GM23338 (cell line): ENCODE results near the gene SLC35B1.

ENCODE experiments used
- CREB1 ChIP-seq: fragments of 250-450 bp; sonication (Bioruptor Pico); IDR thresholded peaks from 2 replicates; pipeline ENCODE4 v1.5.0; 2020; ENCODE audit warnings: low read depth, mild to moderate bottlenecking, moderate library complexity
- EZH2 ChIP-seq: fragments of 200-600 bp; sonication (generic); IDR thresholded peaks from one replicate; pipeline ENCODE4 v1.8.0; 2017; ENCODE audit warnings: antibody characterized with exemption, mild to moderate bottlenecking, low read depth; ENCODE audit not compliant: unreplicated experiment
- EZH2phosphoT487 ChIP-seq: fragments of 200-600 bp; sonication (generic); IDR thresholded peaks from one replicate; pipeline ENCODE4 v1.8.1; 2018; ENCODE audit warnings: antibody characterized with exemption; ENCODE audit not compliant: unreplicated experiment
- JUNB ChIP-seq: IDR thresholded peaks from one replicate; pipeline ENCODE4 v1.6.1; 2016; ENCODE audit warnings: antibody characterized with exemption; ENCODE audit not compliant: unreplicated experiment
- NANOG ChIP-seq: IDR thresholded peaks from 2 replicates; pipeline ENCODE4 v1.6.1; 2016; ENCODE audit warnings: antibody characterized with exemption, borderline replicate concordance
- POLR2AphosphoS5 ChIP-seq: IDR thresholded peaks from 2 replicates; pipeline ENCODE4 v1.6.1; 2016; ENCODE audit warnings: antibody characterized with exemption, low read depth
- TF ChIP-seq, protein P1 (sequence below), 2 experiments: fragments of 200-600 bp in 1 of 2; sonication (generic) in 1 of 2; conservative IDR thresholded peaks; 2 replicates each; pipeline versions ENCODE4 v1.5.1 to v1.6.1; 2016 to 2017; ENCODE audit warnings: antibody characterized with exemption in 2 of 2, low read depth in 2 of 2, mild to moderate bottlenecking in 2 of 2, moderate library complexity in 1 of 2
- TF ChIP-seq, protein P2 (sequence below): IDR thresholded peaks from 2 replicates; pipeline ENCODE4 v1.6.1; 2016; ENCODE audit warnings: antibody characterized with exemption
- TF ChIP-seq, protein P3 (sequence below): IDR thresholded peaks from one replicate; pipeline ENCODE4 v1.6.1; 2018; ENCODE audit warnings: antibody characterized with exemption; ENCODE audit not compliant: unreplicated experiment

DNA sequence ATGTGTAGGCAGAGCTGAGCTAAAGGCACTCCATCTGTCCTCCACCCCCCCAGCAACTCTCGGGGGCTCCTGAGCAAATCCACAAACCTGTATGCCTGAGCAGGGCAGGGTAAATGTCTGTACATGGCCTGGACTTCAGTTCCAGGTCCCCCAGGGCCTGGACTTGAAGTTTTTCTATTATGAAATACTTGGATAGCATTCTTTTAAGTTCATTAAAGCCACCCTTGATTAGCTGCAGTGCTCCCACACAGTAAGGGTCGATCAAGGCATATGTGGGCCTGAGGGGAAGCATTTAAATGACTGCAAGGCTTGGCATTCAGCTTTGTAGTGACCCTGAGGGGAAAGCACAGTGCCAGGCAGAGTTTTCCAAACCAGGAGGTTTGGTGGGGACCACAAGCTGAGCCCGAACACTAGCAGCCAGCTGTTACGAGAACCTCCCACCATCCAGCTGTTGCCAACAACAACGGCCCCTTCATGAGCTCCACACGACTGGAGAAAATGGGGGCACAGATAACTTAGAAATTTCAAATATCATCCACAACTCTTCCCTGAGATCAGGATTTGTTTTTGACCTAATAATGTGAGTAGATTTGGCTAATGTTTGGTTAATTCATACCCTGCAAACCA lies 49.5 kb upstream of the SLC35B1 start:
- TF ChIP-seq, protein P1, sequence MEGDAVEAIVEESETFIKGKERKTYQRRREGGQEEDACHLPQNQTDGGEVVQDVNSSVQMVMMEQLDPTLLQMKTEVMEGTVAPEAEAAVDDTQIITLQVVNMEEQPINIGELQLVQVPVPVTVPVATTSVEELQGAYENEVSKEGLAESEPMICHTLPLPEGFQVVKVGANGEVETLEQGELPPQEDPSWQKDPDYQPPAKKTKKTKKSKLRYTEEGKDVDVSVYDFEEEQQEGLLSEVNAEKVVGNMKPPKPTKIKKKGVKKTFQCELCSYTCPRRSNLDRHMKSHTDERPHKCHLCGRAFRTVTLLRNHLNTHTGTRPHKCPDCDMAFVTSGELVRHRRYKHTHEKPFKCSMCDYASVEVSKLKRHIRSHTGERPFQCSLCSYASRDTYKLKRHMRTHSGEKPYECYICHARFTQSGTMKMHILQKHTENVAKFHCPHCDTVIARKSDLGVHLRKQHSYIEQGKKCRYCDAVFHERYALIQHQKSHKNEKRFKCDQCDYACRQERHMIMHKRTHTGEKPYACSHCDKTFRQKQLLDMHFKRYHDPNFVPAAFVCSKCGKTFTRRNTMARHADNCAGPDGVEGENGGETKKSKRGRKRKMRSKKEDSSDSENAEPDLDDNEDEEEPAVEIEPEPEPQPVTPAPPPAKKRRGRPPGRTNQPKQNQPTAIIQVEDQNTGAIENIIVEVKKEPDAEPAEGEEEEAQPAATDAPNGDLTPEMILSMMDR (conservative IDR thresholded peaks at IDR 0.05; ENCODE audit: low read depth in 2 of 2) = no peak
- no peak for TF ChIP-seq POLR2AphosphoS5
- no peak for TF ChIP-seq EZH2
- no peak for TF ChIP-seq EZH2phosphoT487
- no peak for TF ChIP-seq NANOG
- TF ChIP-seq JUNB = no peak
- TF ChIP-seq, protein P2, sequence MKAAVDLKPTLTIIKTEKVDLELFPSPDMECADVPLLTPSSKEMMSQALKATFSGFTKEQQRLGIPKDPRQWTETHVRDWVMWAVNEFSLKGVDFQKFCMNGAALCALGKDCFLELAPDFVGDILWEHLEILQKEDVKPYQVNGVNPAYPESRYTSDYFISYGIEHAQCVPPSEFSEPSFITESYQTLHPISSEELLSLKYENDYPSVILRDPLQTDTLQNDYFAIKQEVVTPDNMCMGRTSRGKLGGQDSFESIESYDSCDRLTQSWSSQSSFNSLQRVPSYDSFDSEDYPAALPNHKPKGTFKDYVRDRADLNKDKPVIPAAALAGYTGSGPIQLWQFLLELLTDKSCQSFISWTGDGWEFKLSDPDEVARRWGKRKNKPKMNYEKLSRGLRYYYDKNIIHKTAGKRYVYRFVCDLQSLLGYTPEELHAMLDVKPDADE = no peak
- TF ChIP-seq, protein P3, sequence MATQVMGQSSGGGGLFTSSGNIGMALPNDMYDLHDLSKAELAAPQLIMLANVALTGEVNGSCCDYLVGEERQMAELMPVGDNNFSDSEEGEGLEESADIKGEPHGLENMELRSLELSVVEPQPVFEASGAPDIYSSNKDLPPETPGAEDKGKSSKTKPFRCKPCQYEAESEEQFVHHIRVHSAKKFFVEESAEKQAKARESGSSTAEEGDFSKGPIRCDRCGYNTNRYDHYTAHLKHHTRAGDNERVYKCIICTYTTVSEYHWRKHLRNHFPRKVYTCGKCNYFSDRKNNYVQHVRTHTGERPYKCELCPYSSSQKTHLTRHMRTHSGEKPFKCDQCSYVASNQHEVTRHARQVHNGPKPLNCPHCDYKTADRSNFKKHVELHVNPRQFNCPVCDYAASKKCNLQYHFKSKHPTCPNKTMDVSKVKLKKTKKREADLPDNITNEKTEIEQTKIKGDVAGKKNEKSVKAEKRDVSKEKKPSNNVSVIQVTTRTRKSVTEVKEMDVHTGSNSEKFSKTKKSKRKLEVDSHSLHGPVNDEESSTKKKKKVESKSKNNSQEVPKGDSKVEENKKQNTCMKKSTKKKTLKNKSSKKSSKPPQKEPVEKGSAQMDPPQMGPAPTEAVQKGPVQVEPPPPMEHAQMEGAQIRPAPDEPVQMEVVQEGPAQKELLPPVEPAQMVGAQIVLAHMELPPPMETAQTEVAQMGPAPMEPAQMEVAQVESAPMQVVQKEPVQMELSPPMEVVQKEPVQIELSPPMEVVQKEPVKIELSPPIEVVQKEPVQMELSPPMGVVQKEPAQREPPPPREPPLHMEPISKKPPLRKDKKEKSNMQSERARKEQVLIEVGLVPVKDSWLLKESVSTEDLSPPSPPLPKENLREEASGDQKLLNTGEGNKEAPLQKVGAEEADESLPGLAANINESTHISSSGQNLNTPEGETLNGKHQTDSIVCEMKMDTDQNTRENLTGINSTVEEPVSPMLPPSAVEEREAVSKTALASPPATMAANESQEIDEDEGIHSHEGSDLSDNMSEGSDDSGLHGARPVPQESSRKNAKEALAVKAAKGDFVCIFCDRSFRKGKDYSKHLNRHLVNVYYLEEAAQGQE = no peak
- TF ChIP-seq CREB1 = no peak
